ENCODE measurements around the gene PINLYP. TPM values are rescaled to one million over a fixed set of nuclear protein-coding genes. Genes with fewer than 3 reads are reported as not detected.

The PINLYP gene
- total RNA-seq, 4 donors from 2014 or later, result 4.6 to 46.5 (median 10.3) TPM

DNA sequence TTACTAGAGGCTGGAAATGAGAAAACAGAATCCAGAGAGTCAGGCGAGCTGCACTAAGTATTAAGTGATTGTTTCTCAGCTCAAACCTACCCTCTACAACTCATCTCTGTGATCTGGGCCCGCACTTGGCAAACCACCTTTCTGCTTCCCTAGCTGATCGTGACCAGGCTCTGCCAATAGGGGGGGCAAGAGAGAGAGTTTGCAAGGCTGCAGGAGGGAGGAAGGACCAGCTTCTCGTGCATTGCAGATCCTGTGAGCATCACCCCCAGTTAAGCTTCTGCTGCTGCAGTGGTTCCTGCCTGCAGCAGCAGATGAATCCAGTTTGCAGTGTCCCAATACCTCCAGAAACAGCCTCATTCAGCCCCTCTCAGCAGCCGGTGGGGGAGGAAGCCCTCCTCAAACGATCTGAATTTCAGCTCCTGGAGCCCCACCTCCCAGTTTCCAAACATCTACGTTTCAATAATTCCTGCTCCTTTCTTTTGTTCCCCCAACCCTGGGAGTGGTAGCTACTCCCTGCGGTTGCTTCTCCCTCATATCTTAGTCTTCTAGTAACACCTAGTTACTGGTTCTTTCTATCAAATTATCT lies 20.3 kb upstream of the PINLYP start:
- DNase-seq, result peak; percentile 49 to 60
- Histone ChIP-seq H3K27ac (no peak overlapping the region), H3K27me3 (no peaks in the 10 kb centered on the region), H3K36me3 (no peaks in the 10 kb centered on the region), H3K9me3 (no peaks in the 10 kb centered on the region), H3K4me1 (no peaks in the 10 kb centered on the region), H3K4me3 (no peak overlapping the region)
- intact Hi-C loops (cut with DNase I; ENCODE audit: low total_unique reads), result no loop called here
- TF ChIP-seq POLR2A (IDR thresholded peaks at IDR 0.05), result no peak
- TF ChIP-seq, protein P1, sequence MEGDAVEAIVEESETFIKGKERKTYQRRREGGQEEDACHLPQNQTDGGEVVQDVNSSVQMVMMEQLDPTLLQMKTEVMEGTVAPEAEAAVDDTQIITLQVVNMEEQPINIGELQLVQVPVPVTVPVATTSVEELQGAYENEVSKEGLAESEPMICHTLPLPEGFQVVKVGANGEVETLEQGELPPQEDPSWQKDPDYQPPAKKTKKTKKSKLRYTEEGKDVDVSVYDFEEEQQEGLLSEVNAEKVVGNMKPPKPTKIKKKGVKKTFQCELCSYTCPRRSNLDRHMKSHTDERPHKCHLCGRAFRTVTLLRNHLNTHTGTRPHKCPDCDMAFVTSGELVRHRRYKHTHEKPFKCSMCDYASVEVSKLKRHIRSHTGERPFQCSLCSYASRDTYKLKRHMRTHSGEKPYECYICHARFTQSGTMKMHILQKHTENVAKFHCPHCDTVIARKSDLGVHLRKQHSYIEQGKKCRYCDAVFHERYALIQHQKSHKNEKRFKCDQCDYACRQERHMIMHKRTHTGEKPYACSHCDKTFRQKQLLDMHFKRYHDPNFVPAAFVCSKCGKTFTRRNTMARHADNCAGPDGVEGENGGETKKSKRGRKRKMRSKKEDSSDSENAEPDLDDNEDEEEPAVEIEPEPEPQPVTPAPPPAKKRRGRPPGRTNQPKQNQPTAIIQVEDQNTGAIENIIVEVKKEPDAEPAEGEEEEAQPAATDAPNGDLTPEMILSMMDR (IDR thresholded peaks at IDR 0.05), result peak in 3 of 4 experiments; percentile 41 to 47 (median 43)

DNA sequence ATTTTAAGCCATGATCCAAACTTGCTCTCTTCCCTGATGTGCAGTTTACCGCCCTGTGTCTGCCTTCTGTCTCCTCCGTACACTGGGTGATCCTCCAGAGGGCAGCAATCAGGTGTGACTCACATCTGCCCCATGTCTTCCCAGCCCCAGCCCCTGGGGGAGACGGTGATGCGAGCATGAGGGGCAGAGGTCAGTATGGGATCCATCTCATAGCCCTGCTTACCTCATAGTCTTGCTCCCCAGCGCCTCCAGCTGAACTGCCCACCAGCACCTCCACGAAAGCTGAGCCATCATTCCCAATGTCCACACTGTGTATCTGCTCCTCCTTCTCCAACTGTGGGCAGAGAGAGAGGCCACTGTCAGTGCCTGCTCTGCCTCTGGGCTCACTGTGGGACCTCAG lies 14.9 kb upstream of the PINLYP start:
- no peak overlapping the region for H3K4me3 ChIP-seq
- no peaks in the 10 kb centered on the region for H3K9me3 ChIP-seq
- no peak for DNase-seq
- TF ChIP-seq, protein P1 (IDR thresholded peaks at IDR 0.05), result no peak
- TF ChIP-seq POLR2A (IDR thresholded peaks at IDR 0.05), result no peak
- H3K4me1 ChIP-seq, result peaks cover 0 to 7% of the 10 kb centered on the region in 2 donors
- intact Hi-C loops (cut with DNase I; ENCODE audit: low total_unique reads), result no loop called here
- H3K27ac ChIP-seq, result no peak overlapping the region
- no peaks in the 10 kb centered on the region for H3K27me3 ChIP-seq
- H3K36me3 ChIP-seq, result no peaks in the 10 kb centered on the region

DNA sequence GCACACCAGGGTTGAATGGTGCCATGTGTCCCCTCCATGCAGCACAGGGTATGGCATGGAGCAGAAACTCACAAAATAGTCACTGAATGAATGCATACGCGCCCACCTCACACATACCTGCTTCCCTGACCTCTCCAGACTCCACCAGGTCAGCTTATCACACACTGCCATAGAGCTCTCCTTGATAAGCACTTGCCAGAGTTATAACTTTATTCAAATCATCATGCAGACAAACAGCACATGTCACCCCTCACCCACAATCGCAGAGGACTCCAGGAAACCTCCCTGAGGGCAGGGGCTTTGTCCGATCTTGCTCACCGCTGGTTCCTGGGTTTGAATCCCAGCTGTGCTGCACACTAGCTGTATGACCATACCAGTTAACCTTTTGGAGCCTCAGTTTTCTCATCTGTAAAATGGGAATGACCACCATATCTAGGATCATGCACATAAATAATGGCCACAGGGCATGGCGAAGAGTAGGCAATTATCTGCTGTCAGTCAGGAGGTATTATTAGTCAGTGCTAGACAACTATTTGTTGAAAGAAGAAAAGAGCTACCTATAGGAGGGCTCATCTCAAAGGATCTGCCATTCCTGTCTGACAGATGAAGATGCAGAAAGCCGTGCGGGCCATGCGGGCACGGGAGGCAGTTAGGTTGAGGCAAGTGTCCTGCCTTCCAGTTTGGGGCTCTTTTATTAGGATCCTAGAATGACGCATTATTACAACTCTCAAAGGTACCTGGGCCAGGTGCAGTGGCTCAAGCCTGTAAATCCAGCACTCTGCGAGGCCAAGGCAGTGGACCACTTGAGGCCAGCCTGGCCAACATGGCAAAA lies 14.2 kb upstream of the PINLYP start:
- Histone ChIP-seq H3K4me3 (no peak overlapping the region), H3K4me1 (peaks cover 0 to 7% of the 10 kb centered on the region in 2 donors), H3K27ac (no peak overlapping the region), H3K27me3 (no peaks in the 10 kb centered on the region), H3K9me3 (no peaks in the 10 kb centered on the region), H3K36me3 (no peaks in the 10 kb centered on the region)
- DNase-seq, result no peak
- intact Hi-C loops (cut with DNase I; ENCODE audit: low total_unique reads), result no loop called here
- TF ChIP-seq, protein P1 (IDR thresholded peaks at IDR 0.05), result no peak
- TF ChIP-seq POLR2A (IDR thresholded peaks at IDR 0.05), result no peak

DNA sequence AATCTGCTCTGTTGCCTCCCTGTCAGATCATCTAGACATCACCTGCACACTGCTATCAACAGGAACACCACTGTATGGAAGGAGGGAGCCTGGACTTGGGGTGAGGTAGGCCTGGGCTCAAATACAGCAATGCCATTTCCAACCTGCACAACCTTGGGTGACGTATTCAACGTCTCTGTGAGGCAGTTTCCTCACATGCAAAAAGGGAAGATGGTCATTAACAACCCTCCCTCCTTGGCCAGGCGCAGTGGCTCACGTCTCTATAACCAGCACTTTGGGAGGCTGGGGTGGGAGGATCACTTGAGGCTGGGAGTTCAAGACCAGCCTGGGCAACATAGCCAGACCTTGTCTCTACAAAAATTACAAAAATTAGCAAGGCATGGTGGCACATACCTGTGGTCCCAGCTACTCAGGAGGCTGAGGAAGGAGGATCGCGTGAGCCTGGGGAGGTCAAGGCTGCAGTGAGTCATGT lies 13.3 kb upstream of the PINLYP start:
- Histone ChIP-seq H3K36me3 (no peaks in the 10 kb centered on the region), H3K27ac (no peak overlapping the region), H3K4me1 (peaks cover 0 to 7% of the 10 kb centered on the region in 2 donors), H3K4me3 (no peak overlapping the region), H3K9me3 (no peaks in the 10 kb centered on the region), H3K27me3 (no peaks in the 10 kb centered on the region)
- DNase-seq, result no peak
- intact Hi-C loops (cut with DNase I; ENCODE audit: low total_unique reads), result no loop called here
- TF ChIP-seq, protein P1 (IDR thresholded peaks at IDR 0.05), result no peak
- no peak for TF ChIP-seq POLR2A (IDR thresholded peaks at IDR 0.05)

DNA sequence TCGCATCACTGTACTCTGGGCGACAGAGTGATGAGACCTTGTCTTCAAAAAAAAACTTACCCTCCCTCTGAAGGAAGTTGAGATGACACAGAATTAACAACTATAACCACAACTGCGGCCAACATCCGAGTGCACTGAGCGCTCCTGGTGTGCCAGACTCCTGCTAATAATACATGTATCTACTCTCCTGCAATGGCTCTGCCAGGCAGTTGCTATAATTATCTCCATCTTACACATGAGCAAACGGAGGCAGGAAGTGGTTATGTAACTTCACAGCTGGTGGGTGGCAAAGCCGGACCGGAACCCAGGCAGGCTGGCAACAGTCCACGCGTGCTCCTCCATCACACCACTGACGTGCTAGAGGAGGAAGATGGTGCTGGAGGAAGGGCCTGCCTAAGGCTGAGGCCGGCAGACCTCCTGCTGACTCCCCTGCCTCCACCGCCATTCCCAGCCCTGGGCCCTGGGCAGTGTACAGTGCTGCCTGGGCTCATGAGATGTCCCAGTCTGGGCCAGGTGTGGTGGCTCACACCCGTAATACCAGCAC lies 12.8 kb upstream of the PINLYP start:
- peak; percentile 36 to 49 for DNase-seq
- Histone ChIP-seq H3K27ac (no peak overlapping the region), H3K4me3 (no peak overlapping the region), H3K4me1 (peaks cover 0 to 7% of the 10 kb centered on the region in 2 donors), H3K27me3 (no peaks in the 10 kb centered on the region), H3K9me3 (no peaks in the 10 kb centered on the region), H3K36me3 (no peaks in the 10 kb centered on the region)
- TF ChIP-seq, protein P1 (IDR thresholded peaks at IDR 0.05), result no peak
- TF ChIP-seq POLR2A (IDR thresholded peaks at IDR 0.05), result no peak
- intact Hi-C loops (cut with DNase I; ENCODE audit: low total_unique reads), result no loop called here
